Osteocyte (in vitro differentiated cells): ENCODE results near the gene LYL1. TPM values are rescaled to one million over a fixed set of nuclear protein-coding genes. Genes with fewer than 3 reads are reported as not detected.

Experiments
- DNase-seq: peaks from one replicate; pipeline ENCODE4 v3.0.0; 2021; ENCODE audit warnings: mixed read lengths; ENCODE audit not compliant: unreplicated experiment; ENCODE audit errors: extremely low spot score
- H3K27ac Mint-ChIP-seq: one replicate; pipeline ENCODE4 v1.8.0; 2021; ENCODE audit warnings: mild to moderate bottlenecking, mixed read lengths; ENCODE audit not compliant: unreplicated experiment
- H3K27me3 Mint-ChIP-seq: one replicate; pipeline ENCODE4 v1.8.0; 2021; ENCODE audit warnings: mixed read lengths; ENCODE audit not compliant: unreplicated experiment
- H3K36me3 Mint-ChIP-seq: one replicate; pipeline ENCODE4 v1.8.0; 2021; ENCODE audit warnings: mixed read lengths; ENCODE audit not compliant: unreplicated experiment
- H3K4me1 Mint-ChIP-seq: one replicate; pipeline ENCODE4 v1.8.0; 2021; ENCODE audit warnings: mixed read lengths; ENCODE audit not compliant: unreplicated experiment
- H3K4me3 Mint-ChIP-seq: one replicate; pipeline ENCODE4 v1.8.0; 2021; ENCODE audit warnings: mild to moderate bottlenecking, moderate library complexity, mixed read lengths; ENCODE audit not compliant: unreplicated experiment
- H3K9me3 Mint-ChIP-seq: one replicate; pipeline ENCODE4 v1.8.0; 2021; ENCODE audit warnings: mixed read lengths; ENCODE audit not compliant: unreplicated experiment
- total RNA-seq: library from RNA; stranded (reverse); gene quantifications from 2 replicates; pipeline ENCODE4 v1.2.1, GENCODE V29; 2021
- TF ChIP-seq, protein P1 (sequence below): fragments of 200-600 bp; sonication (generic); IDR thresholded peaks from 2 replicates; pipeline ENCODE4 v1.5.0; 2021; ENCODE audit warnings: antibody characterized with exemption, mild to moderate bottlenecking, moderate library complexity

LYL1 gene
- total RNA-seq, 1 donor from 2014 or later = not detected

DNA sequence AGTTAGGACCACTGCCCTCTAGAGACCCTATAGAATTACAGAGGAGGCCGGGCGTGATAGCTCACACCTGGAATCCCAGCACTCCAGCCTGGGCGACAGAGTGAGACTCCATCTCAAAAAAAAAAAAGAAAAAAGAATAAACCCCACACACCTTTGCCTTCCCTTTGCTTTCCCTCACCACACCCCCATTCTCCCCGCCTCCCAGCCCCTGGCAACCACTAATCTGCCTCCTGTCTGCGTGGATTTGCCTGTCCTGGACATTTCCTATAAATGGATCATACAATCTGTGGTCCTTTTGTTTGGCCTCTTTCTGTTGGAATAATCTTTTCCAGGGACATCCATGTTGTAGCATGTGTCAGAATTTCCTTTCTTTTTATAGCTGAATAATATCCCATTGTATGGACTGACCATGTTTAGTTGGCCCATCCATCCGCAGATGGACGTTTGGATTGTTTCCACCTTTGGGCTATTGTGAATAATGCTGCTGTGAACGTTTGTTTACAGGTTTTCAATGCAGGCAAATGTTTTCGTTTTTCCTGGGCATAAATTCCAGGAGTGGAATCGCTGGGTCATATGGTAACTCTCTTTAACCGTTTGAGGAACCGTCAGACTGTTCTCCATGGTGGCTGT lies 30.7 kb upstream of the LYL1 start:
- H3K36me3 Mint-ChIP-seq = peaks cover 4% of the 10 kb centered on the region
- peaks cover 2% of the 10 kb centered on the region for H3K4me1 Mint-ChIP-seq
- DNase-seq = no peak
- H3K4me3 Mint-ChIP-seq = no peak overlapping the region
- TF ChIP-seq, protein P1, sequence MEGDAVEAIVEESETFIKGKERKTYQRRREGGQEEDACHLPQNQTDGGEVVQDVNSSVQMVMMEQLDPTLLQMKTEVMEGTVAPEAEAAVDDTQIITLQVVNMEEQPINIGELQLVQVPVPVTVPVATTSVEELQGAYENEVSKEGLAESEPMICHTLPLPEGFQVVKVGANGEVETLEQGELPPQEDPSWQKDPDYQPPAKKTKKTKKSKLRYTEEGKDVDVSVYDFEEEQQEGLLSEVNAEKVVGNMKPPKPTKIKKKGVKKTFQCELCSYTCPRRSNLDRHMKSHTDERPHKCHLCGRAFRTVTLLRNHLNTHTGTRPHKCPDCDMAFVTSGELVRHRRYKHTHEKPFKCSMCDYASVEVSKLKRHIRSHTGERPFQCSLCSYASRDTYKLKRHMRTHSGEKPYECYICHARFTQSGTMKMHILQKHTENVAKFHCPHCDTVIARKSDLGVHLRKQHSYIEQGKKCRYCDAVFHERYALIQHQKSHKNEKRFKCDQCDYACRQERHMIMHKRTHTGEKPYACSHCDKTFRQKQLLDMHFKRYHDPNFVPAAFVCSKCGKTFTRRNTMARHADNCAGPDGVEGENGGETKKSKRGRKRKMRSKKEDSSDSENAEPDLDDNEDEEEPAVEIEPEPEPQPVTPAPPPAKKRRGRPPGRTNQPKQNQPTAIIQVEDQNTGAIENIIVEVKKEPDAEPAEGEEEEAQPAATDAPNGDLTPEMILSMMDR = no peak
- no peaks in the 10 kb centered on the region for H3K27me3 Mint-ChIP-seq
- no peaks in the 10 kb centered on the region for H3K9me3 Mint-ChIP-seq
- peak overlapping the region; percentile 44 for H3K27ac Mint-ChIP-seq

DNA sequence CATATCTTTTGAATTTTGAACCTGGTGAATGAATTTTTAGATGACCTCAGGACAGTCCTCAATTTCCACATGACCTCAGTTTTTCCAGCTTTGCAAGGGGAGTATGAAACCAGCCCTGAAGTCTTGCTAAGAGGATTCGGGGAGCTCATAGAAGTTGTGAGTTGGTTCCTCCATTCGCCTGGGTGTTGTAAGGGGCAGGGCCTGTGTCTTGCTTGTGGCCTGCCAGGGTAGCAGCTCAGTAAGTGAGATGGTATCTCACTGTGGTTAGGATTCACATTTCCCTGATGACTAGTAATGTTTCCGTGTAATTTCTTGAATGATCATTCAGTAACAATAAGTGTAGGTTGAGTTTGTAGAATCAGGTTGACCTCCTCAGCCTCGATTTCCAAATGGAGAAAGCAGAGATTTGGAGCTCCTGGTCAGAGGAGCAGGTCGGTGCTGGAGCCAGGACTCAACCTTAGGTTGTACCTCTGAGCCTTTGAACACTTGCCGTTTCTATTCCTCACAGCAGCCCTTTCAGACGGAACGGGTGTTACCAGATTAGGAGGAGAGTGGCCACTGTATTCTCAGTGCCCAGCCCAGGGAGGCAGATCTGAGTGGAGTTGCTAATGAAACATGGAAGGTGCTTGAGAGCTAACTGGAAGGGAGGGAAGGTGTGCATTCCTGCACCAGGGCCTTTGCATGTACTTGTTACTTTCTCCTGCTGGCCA lies 30.0 kb upstream of the LYL1 start:
- H3K4me3 Mint-ChIP-seq = no peak overlapping the region
- H3K9me3 Mint-ChIP-seq = no peaks in the 10 kb centered on the region
- TF ChIP-seq, protein P1 = no peak
- H3K27ac Mint-ChIP-seq = peak overlapping the region; percentile 41
- H3K27me3 Mint-ChIP-seq = no peaks in the 10 kb centered on the region
- DNase-seq = no peak
- peaks cover 2% of the 10 kb centered on the region for H3K4me1 Mint-ChIP-seq
- peaks cover 4% of the 10 kb centered on the region for H3K36me3 Mint-ChIP-seq

DNA sequence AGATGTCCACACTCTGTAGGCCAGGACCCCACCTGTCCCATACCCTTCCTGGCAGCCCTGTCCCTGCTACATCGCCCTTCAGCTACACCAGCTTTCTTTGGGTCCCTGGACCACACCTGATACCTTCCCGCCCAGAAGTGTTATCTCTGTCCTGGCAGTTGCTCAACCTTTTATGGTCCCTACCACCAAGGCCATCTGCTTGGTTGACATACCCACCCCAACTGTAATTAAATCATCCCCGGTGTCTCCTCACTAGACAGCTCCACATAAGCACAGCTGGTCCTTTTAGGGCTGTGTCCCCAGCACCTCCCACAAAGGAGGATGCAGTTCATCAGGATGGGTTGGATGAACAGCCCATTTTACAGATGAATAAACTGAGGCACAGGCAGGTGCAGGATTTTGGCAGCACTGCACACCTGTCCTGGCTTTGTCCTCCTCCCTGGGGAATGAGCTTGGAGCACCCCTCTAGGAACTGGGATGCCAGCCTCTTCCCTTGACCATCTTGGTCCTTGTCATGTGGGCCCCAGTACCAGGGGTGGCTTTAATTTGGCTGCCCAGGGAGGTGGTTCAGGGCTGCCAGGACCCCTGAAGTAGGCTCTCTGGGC lies 28.3 kb upstream of the LYL1 start:
- TF ChIP-seq, protein P1 = no peak
- H3K4me3 Mint-ChIP-seq = no peak overlapping the region
- H3K27me3 Mint-ChIP-seq = no peaks in the 10 kb centered on the region
- no peak overlapping the region for H3K27ac Mint-ChIP-seq
- H3K4me1 Mint-ChIP-seq = peaks cover 2% of the 10 kb centered on the region
- DNase-seq = no peak
- H3K36me3 Mint-ChIP-seq = no peaks in the 10 kb centered on the region
- no peaks in the 10 kb centered on the region for H3K9me3 Mint-ChIP-seq

DNA sequence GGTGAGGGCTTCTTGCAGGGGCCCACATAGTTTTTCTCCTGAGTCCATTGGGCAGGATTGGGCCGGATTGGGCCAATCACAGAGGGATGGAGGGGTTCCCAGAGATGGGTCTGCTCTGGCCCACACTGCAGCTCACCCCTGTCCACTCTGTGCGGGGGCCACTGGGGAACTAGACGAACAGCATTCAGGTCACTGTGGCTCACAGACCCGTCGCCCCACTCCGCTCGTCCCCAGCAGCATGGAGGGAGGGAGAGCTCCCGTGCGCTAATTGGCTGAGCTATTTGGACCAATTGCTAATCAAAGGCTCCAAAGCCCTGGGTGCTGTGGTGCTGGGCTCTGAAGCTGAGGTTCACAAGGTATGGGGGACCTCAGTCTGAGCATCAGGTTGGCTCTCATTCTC lies 26.7 kb upstream of the LYL1 start:
- H3K4me3 Mint-ChIP-seq = no peak overlapping the region
- H3K4me1 Mint-ChIP-seq = peaks cover 2% of the 10 kb centered on the region
- DNase-seq = no peak
- H3K27me3 Mint-ChIP-seq = no peaks in the 10 kb centered on the region
- H3K27ac Mint-ChIP-seq = no peak overlapping the region
- TF ChIP-seq, protein P1 = no peak
- no peaks in the 10 kb centered on the region for H3K9me3 Mint-ChIP-seq
- no peaks in the 10 kb centered on the region for H3K36me3 Mint-ChIP-seq

DNA sequence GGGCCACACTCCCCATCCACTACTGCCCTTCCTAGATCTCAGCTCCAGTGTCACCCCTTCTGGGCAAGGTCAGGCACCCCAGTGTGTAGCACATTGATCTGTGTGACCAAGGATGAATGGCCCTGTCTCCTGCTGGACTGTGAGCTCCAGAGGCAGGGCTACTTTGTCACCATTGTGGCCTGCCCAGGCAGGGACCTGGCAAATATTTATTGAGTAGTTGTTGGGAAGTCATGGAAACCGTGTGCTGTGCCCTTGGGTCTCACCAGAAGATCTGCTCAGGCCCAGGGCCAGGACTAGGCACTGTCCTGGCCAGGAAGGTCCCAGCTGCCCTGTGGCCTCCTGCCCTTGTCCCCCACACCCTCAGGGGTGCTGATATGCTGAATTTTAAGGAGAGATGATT lies 25.9 kb upstream of the LYL1 start:
- TF ChIP-seq, protein P1 = no peak
- H3K4me1 Mint-ChIP-seq = peaks cover 2% of the 10 kb centered on the region
- H3K9me3 Mint-ChIP-seq = no peaks in the 10 kb centered on the region
- H3K36me3 Mint-ChIP-seq = no peaks in the 10 kb centered on the region
- no peaks in the 10 kb centered on the region for H3K27me3 Mint-ChIP-seq
- H3K4me3 Mint-ChIP-seq = no peak overlapping the region
- H3K27ac Mint-ChIP-seq = no peak overlapping the region
- no peak for DNase-seq
